ENCODE data around the gene SUPT3H. TPM values are rescaled to one million over a fixed set of nuclear protein-coding genes. Genes with fewer than 3 reads are reported as not detected.

SUPT3H gene
- total RNA-seq, 1 experiment from 2014 or later = 10.3 TPM

GRCh38 chr6:45032426-45032825 lies 345.3 kb downstream of the SUPT3H start:
- Mint-ChIP-seq H3K27ac (ENCODE audit: unreplicated experiment) (no peak overlapping the region), H3K36me3 (ENCODE audit: insufficient read depth, unreplicated experiment) (no peaks in the 10 kb centered on the region), H3K4me1 (ENCODE audit: low read depth, unreplicated experiment) (no peaks in the 10 kb centered on the region), H3K27me3 (ENCODE audit: unreplicated experiment) (no peaks in the 10 kb centered on the region), H3K4me3 (ENCODE audit: low read depth, unreplicated experiment) (no peak overlapping the region), H3K9me3 (ENCODE audit: low read depth, unreplicated experiment) (peaks cover 4% of the 10 kb centered on the region)
- no peak for DNase-seq
- BruUV-seq (replicated peaks) = no TSS peak
- intact Hi-C loops (cut with micrococcal nuclease; ENCODE audit: unreplicated experiment) = no loop called here
- no peak for TF ChIP-seq CTCF (IDR thresholded peaks at IDR 0.05; ENCODE audit: unreplicated experiment)
- CTCF ChIA-PET = no interaction called here

GRCh38 chr6:45031601-45032000 lies 346.1 kb downstream of the SUPT3H start:
- DNase-seq = no peak

GRCh38 chr6:45027126-45027525 lies 350.6 kb downstream of the SUPT3H start:
- Mint-ChIP-seq H3K4me1 (ENCODE audit: low read depth, unreplicated experiment) (no peaks in the 10 kb centered on the region), H3K36me3 (ENCODE audit: insufficient read depth, unreplicated experiment) (no peaks in the 10 kb centered on the region), H3K4me3 (ENCODE audit: low read depth, unreplicated experiment) (no peak overlapping the region), H3K27ac (ENCODE audit: unreplicated experiment) (no peak overlapping the region), H3K27me3 (ENCODE audit: unreplicated experiment) (no peaks in the 10 kb centered on the region), H3K9me3 (ENCODE audit: low read depth, unreplicated experiment) (peaks cover 7% of the 10 kb centered on the region)
- TF ChIP-seq CTCF (IDR thresholded peaks at IDR 0.05; ENCODE audit: unreplicated experiment) = no peak
- intact Hi-C loops (cut with micrococcal nuclease; ENCODE audit: unreplicated experiment) = no loop called here
- BruUV-seq (replicated peaks) = no TSS peak
- CTCF ChIA-PET = interaction anchor here (0.7 kb wide), 1 partner anchor 703 kb away, joined by 8 read pairs; no protein-coding TSS in a partner anchor
- DNase-seq = no peak

More at GRCh38 chr6:45031601-45032000, 346.1 kb downstream of the SUPT3H start:
- TF ChIP-seq CTCF (IDR thresholded peaks at IDR 0.05; ENCODE audit: unreplicated experiment) = no peak
- no peaks in the 10 kb centered on the region for H3K36me3 Mint-ChIP-seq (ENCODE audit: insufficient read depth, unreplicated experiment)
- intact Hi-C loops (cut with micrococcal nuclease; ENCODE audit: unreplicated experiment) = no loop called here
- no TSS peak for BruUV-seq (replicated peaks)
- no peak overlapping the region for H3K4me3 Mint-ChIP-seq (ENCODE audit: low read depth, unreplicated experiment)
- H3K27me3 Mint-ChIP-seq (ENCODE audit: unreplicated experiment) = no peaks in the 10 kb centered on the region
- H3K9me3 Mint-ChIP-seq (ENCODE audit: low read depth, unreplicated experiment) = peaks cover 4% of the 10 kb centered on the region
- H3K4me1 Mint-ChIP-seq (ENCODE audit: low read depth, unreplicated experiment) = no peaks in the 10 kb centered on the region
- H3K27ac Mint-ChIP-seq (ENCODE audit: unreplicated experiment) = no peak overlapping the region
- CTCF ChIA-PET = no interaction called here

GRCh38 chr6:45026003-45026516 lies 351.7 kb downstream of the SUPT3H start:
- Mint-ChIP-seq H3K4me1 (ENCODE audit: low read depth, unreplicated experiment) (no peaks in the 10 kb centered on the region), H3K27ac (ENCODE audit: unreplicated experiment) (no peak overlapping the region), H3K4me3 (ENCODE audit: low read depth, unreplicated experiment) (no peak overlapping the region), H3K9me3 (ENCODE audit: low read depth, unreplicated experiment) (peaks cover 7% of the 10 kb centered on the region), H3K27me3 (ENCODE audit: unreplicated experiment) (no peaks in the 10 kb centered on the region), H3K36me3 (ENCODE audit: insufficient read depth, unreplicated experiment) (no peaks in the 10 kb centered on the region)
- intact Hi-C loops (cut with micrococcal nuclease; ENCODE audit: unreplicated experiment) = no loop called here
- no peak for DNase-seq
- TF ChIP-seq CTCF (IDR thresholded peaks at IDR 0.05; ENCODE audit: unreplicated experiment) = no peak
- no TSS peak for BruUV-seq (replicated peaks)
- CTCF ChIA-PET = interaction anchor here (0.7 kb wide), 3 partner anchors 21 to 1314 kb away, joined by 3 to 4 read pairs (median 4); no protein-coding TSS in a partner anchor

Data from Calu3 (cell line).